DMS53 treated with DMSO at 0.1 percent for 48 hours (cell line): Measurements from ENCODE around the gene AQP3.
"Not testable (repeated sequence)": the region's sequence is repeated elsewhere in the genome, so short reads cannot be mapped to it uniquely, and the experiment has no call there.

Source experiments
- DNase-seq: peaks from one replicate; lab custom pipeline; 2025; ENCODE audit not compliant: unreplicated experiment; lab: John Stamatoyannopoulos, UW

The AQP3 gene

GRCh38 chr9:33446946-33447798 is at the start of gene AQP3:
AQP3 (minus strand) TSS chr9:33447593; CDS start chr9:33447530, 63 bp downstream.
- peak; percentile 25 for DNase-seq

DNA sequence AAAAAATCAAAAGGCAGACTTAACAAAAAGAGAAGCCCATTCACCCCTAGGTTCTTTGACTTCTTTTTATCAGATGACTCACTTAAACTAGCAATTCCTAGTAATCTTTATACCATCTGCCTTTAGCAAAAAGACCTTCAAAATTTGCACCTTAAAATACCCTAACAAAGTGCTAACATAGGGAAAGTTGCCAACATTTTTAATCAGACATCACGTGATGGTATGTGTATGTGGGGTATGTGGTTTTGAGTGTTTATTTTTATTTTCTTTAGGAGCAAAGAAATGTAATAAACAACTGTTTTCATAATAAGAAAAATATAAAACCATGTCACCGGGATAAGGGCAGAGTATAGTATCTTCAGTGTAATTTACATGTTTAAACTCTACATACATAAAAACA is 46.4 kb upstream of the AQP3 start:
- not testable (repeated sequence) for DNase-seq

GRCh38 chr9:33489066-33489465 is 41.7 kb upstream of the AQP3 start:
- no peak for DNase-seq

DNA sequence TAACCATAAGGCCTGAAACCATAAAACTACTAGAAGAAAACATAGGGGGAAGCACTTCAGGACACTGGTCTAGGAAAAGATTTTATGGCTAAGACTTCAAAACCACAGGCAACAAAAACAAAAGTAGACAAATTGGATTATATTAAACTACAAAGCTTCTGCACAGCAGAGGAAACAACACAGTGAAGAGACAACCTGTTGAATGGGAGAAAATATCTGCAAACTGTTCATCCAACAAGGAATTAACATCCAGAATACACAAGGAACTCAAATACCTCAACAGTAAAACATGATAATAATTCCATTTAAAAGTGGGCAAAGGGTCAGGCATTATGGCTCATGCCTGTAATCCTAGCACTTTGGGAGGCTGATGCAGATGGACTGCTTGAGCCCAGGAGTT is 37.9 kb upstream of the AQP3 start:
- DNase-seq: not testable (repeated sequence)

DNA sequence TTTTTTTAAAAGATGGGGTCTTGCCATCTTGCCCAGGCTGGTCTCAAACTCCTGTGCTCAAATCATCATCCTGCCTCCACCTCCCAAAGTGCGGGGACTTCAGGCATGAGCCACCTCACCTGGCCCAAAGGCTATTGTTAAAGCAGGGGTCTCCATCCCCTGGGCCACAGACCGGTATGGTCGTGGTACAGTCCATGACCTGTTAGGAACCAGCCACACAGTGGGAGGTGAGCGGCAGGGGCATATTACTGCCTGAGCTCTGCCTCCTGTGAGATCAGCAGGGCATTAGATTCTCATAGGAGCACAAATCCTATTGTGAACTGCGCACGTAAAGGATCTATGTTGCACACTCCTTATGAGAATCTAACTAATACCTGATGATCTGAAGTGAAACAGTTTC is 33.6 kb upstream of the AQP3 start:
- no peak for DNase-seq

DNA sequence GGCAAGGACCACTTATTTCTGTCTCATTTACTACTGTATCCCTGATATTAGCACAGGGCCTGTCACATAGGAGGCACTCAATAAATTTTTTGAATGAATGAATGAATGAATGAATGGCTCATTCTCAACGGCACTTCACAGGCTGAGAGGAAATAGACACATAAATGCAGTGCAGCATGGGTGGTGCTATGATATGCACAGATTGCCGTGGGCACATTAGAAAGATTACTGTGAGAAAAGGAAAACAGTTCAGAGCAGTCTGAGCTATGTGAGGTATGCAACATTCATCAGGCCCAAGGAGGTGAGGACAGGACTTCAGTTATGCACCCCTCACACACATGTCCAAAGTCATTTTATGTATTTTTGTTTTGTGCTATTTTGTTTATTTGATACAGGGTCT is 32.7 kb upstream of the AQP3 start:
- no peak for DNase-seq

DNA sequence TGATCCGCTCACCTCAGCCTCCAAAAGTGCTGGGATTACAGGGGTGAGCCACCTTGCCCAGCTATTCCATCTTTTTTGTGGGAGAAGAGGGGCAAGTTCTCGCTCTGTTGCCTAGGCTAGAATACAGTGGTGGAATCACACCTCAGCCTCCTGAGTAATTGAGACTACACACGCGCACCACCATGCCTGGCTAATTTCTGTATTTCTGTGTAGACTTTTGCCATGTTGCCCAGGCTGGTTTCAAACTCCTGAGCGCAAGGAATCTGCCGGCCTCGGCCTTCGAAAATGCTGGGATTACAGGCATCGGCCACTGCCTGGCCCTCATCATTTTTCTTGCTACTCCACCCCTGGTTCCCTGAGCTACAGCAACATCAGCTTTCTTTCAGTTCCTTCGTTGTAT is 29.1 kb upstream of the AQP3 start:
- no peak for DNase-seq

- DNase-seq: no peak
Measured at GRCh38 chr9:33475357-33475756, 28.0 kb upstream of the AQP3 start.

DNA sequence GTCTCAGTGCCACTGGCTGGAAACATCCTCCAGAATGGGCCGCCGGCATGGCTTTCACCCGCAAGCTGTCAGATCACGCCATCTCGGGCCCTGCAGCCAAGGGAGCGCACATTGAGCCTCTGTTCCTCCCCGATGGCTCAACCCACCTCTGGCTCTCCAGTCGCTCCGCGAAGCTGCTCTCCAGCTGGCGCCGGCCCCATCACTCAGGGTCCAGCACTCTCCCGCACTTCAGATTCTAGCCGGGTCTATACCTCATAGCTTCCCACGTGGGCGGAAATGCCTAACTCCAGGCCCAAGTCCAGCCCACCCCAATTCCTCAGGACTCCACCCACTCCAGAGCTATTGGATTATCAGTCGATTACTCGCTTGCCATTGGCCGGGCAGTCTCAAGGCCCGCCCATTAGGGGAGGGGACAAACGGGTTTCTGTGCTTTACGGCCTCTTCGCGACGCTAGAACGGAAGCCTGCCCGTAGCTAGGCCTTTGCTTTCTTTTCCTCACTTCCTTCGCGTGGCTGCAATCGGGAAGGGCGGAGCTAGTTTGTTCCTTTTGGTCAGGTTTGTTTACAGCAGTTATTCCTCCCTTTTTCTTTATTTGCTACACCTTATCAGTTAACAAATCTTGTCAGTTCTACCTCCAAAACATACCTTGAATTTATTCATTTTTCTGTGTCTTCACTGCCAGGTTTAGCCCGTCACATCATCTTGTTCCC is 26.4 kb upstream of the AQP3 start, which contains the start of gene NOL6:
Gene NOL6, minus strand, starts transcription at position 282 of the 710 bp plus-strand sequence. Its CDS starts 82 bp downstream, at position 200.
- peak; percentile 97 for DNase-seq

GRCh38 chr9:33472881-33473615 is 25.7 kb upstream of the AQP3 start:
- no peak for DNase-seq

DNA sequence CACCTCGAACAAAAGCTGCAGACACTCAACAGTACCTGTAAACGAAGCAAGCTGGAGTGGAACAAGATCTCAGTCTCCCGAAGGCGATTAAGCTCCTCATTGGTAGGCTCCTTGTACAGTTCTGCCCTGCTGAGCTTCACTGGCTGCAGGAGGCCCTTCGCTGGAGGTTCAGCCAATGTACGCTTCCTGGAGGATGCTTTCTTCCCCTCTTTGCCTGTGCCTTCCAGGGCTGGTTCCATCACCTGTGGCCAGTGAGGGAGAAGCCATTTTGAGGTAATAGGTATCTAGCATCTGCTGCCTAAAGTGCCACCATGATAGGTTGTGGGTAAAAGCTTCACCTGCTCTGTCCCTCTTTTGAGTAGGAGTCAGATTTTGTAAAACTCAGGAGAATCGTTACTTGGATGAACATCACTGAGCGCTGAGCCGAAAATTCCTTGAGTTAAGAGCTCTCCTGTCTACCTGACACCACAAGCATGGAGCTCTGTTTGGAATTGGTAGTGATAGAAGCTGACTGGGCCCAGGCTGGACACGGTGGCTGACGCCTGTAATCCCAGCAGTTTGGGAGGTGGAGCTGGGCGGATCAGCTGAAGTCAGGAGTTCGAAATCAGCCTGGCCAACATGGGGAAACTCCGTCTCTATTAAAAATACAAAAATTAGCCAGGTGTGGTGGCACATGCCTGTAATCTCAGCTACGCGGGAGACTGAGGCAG is 24.9 kb upstream of the AQP3 start:
- DNase-seq: no peak

DNA sequence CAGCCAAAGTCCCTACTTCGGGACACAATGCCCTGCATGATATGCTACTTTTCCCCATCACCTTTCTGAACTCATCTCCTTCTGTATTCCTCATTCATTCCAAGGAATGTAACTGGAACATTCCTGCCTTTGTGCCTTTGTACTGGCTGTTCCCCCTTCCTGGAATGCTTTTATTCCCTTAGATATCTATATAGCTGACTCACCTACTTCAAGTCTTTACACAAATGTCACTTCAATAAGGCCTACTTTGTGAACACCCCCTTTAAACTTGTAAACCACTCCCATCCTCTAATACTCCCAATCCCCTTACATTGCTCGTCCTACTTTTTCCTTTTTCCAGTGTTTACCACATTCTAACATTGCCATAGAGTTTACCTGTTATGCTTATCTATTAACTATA is 24.0 kb upstream of the AQP3 start:
- no peak for DNase-seq

DNA sequence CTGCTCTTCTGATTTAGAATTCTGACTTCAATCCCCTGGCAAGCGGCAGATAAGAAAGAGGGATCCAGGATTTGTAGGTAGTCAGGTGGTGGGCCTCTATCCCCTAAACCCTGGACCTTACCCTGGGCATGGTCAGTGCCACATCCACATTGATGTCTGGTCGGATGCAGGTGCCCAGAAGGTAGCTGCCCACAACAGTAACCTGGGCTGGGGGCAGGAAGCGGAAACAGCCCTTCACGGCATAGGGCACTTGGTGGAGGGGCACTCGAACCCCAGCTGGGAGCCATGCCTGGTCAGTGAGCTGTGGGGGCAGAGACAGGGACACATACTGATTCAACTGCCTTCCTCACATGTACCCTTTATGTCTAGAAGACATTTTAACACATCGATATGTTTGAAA is 22.5 kb upstream of the AQP3 start:
- no peak for DNase-seq

- no peak for DNase-seq
Measured at GRCh38 chr9:33468797-33469621, 21.6 kb upstream of the AQP3 start.

DNA sequence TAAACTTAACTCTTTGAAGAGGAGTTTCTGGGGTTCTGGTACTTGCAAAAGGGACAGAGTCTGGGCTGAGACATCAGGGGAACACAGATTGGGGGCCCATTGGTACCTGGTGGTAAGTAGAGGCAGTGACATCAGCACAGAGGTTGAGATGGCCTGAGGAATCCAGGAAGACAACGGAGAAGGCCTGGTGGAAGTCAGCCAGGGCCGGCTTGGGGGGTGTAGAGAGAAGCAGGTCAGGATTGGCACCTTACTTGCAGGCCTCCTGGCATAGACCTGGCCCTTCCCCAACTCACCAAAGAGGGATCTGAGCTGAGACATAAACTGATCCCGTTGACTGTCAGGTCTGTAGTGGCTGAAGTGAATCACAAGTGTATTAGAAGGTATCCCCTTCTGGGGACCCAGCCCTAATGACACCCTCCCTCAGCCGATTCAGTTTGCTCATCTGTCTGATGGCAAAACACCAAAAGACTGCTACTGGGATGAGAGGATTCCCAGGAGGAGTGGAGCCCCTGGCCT is 20.9 kb upstream of the AQP3 start:
- no peak for DNase-seq

- no peak for DNase-seq
Measured at GRCh38 chr9:33467526-33467925, 20.1 kb upstream of the AQP3 start.

DNA sequence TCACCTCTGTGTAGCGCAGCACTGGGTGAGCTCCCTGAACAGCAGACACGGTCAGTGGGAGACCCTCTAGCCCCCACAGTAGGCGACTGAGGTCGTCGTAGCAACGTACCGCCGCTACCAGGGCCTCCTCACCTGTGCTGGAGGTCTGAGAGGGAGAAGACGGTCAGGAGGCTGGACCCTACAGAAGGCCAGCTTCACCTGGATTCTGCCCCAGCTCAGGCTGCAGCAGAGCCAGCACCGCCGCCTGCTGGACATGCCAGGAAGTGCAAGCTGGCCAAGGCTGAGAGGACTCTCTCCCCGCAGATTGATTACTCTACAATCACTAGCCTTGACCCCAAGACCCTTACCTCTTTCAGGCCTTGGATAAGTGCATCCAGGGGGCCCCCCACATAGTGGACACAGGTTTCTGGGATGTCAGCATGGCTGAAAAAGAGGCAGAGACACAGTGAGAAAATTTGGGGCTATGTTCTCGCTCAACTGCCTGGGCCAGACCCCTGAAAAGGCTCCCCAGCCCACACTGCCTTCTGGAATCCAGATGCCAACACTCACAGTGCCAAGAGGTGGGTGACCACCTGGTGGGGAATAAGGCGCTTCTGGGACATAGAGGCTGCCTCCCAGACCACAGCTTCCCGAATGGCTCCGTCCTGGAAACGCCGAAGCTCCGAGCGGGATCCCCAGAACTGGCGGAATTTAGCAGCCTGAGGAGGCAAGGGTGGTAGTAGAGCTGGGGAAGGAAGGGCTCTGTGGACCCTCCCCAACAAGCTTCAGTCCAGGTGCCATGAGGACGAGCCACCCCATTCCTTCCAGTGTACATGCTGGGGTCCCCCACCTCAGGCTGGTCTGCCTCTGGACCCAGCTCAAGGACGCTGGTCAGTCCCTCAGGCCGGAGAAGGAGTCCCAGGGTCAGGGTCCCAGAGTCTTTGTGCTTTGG is 19.4 kb upstream of the AQP3 start:
- DNase-seq: peak; percentile 44

- DNase-seq: no peak
Measured at GRCh38 chr9:33465596-33466564, 18.5 kb upstream of the AQP3 start.
